Measurements from ENCODE around the gene SRRM4.

GRCh38 chr12:119204671-119205285 lies 223.4 kb downstream of the SRRM4 start:
- TF ChIP-seq, protein P1, sequence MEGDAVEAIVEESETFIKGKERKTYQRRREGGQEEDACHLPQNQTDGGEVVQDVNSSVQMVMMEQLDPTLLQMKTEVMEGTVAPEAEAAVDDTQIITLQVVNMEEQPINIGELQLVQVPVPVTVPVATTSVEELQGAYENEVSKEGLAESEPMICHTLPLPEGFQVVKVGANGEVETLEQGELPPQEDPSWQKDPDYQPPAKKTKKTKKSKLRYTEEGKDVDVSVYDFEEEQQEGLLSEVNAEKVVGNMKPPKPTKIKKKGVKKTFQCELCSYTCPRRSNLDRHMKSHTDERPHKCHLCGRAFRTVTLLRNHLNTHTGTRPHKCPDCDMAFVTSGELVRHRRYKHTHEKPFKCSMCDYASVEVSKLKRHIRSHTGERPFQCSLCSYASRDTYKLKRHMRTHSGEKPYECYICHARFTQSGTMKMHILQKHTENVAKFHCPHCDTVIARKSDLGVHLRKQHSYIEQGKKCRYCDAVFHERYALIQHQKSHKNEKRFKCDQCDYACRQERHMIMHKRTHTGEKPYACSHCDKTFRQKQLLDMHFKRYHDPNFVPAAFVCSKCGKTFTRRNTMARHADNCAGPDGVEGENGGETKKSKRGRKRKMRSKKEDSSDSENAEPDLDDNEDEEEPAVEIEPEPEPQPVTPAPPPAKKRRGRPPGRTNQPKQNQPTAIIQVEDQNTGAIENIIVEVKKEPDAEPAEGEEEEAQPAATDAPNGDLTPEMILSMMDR (IDR thresholded peaks at IDR 0.05): no peak
- TF ChIP-seq POLR2A (IDR thresholded peaks at IDR 0.05) (no peak), POLR2AphosphoS5 (IDR thresholded peaks at IDR 0.05) (no peak), EP300 (IDR thresholded peaks at IDR 0.05) (no peak)
